Retinal pigment epithelial cell (primary cell): ENCODE measurements around the gene TENM3.

Experiments used
- DNase-seq: peaks from one replicate; pipeline ENCODE4 v3.0.0-alpha.2; 2010; ENCODE audit warnings: low read depth
- H3K4me3 ChIP-seq: 2 replicates; pipeline ENCODE4 v1.5.1; 2011; ENCODE audit warnings: mild to moderate bottlenecking, low read length, control low read depth, moderate library complexity
- TF ChIP-seq, protein P1 (sequence below): conservative IDR thresholded peaks from 2 replicates; pipeline ENCODE4 v1.5.1; 2011; ENCODE audit warnings: low read depth, low read length, control low read depth, inconsistent platforms

The TENM3 gene

DNA sequence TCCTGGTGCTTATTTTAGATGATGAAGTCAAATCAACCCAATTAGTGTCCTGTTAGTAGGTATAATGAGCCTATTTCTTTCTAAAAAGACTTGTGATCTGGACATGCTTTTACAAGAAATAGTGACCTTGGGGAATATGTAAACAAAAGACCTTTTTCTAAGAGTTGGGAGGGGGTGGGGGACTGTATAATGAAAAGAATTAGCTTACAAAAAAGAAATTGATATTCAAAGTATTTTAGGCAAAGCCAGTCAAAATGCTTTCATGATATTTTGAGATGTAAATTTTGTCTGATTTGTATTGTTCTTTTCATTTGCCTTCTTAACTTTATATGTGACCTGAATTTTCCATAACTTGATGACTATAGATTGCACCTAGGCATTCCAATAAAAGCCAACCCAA lies 559.4 kb downstream of the TENM3 start:
- DNase-seq, result no peak

GRCh38 chr4:182803235-182803634 lies 560.0 kb downstream of the TENM3 start:
- H3K4me3 ChIP-seq, result no peak overlapping the region
- DNase-seq, result no peak
- TF ChIP-seq, protein P1, sequence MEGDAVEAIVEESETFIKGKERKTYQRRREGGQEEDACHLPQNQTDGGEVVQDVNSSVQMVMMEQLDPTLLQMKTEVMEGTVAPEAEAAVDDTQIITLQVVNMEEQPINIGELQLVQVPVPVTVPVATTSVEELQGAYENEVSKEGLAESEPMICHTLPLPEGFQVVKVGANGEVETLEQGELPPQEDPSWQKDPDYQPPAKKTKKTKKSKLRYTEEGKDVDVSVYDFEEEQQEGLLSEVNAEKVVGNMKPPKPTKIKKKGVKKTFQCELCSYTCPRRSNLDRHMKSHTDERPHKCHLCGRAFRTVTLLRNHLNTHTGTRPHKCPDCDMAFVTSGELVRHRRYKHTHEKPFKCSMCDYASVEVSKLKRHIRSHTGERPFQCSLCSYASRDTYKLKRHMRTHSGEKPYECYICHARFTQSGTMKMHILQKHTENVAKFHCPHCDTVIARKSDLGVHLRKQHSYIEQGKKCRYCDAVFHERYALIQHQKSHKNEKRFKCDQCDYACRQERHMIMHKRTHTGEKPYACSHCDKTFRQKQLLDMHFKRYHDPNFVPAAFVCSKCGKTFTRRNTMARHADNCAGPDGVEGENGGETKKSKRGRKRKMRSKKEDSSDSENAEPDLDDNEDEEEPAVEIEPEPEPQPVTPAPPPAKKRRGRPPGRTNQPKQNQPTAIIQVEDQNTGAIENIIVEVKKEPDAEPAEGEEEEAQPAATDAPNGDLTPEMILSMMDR, result no peak

More for the DNA sequence above, 559.4 kb downstream of the TENM3 start:
- TF ChIP-seq, protein P1, result no peak
- H3K4me3 ChIP-seq, result no peak overlapping the region

- TF ChIP-seq, protein P1, result no peak
- no peak for DNase-seq
- H3K4me3 ChIP-seq, result no peak overlapping the region
Measured at GRCh38 chr4:182804131-182804530, 560.9 kb downstream of the TENM3 start.

DNA sequence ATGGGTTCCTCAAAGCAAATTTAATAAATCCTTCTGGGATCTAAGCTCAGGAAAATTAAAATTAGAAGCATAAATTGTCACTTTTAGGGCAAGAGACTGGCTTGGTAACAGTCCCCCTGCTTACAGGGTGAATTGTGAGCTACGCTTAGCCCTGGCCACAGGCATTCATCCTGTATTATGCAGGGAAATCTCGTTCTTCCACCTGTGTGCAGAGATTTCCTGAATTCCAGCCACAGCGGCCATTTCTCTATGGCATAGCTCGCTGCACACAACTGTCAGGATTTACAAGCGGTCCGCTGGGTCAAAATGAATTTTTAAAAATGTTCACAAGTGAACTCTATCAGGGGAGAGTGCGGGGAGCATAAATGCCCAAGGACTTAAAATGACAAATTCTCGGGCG lies 562.1 kb downstream of the TENM3 start:
- H3K4me3 ChIP-seq, result no peak overlapping the region
- no peak for DNase-seq
- TF ChIP-seq, protein P1, result no peak

GRCh38 chr4:182805750-182806149 lies 562.5 kb downstream of the TENM3 start:
- H3K4me3 ChIP-seq, result no peak overlapping the region
- no peak for DNase-seq
- TF ChIP-seq, protein P1, result no peak

DNA sequence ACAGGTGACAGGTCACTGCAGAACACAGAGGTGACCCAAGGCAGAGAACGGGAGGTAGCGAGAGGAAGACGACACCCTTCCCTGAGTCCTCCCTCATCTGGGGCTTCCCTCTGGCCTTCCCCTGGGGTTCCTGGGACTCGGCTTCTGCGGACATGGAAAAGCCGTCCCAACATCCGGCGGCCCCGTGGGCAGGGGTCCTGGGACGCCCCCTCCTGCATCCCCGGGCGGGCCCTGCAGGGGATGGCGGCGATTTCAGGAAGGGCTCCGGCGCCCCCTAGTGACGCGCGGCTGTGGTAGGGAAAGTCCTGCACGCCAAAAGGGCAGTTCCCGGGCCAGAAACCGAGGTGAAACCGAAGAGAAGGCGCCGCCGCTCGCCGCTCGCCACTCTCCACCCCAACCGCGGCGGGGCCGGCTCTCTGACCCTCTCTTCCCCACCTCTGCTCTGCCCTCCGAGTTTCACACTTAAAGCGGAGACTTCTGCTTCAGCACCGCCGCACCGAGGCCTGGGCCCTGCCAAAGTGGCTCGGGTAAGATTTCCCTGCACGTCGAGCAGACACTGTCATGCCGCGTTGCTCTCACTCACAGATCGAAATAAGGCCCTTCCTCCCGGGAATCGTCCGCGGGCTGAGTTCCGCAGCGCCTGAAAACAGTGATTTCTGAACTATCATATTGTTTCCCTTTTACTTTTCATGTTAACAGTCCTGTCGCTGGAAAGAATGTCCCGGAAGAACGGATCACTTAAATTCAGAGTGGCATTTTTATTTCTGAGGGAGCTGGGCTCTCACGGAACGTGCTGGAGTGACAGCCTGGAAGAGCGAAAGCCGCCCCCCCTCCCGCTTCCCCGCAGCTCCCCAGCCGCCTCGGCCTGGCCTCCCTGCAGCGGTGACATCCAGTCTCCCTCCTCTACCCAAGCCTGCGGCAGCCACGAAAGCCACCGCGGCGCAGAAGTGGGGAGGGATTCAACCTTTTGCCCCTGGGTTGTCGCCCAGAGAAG lies 563.4 kb downstream of the TENM3 start:
- H3K4me3 ChIP-seq, result peak overlapping the region; percentile 61
- TF ChIP-seq, protein P1, result peak; percentile 78
- no peak for DNase-seq

GRCh38 chr4:182807346-182807745 lies 564.1 kb downstream of the TENM3 start:
- TF ChIP-seq, protein P1, result no peak
- no peak for DNase-seq
- no peak overlapping the region for H3K4me3 ChIP-seq
